HAP-1 (cell line): ENCODE data around the gene FAM240A.
"Not testable (repeated sequence)": the region's sequence is repeated elsewhere in the genome, so short reads cannot be mapped to it uniquely, and the experiment has no call there.

ENCODE experiments used
- DNase-seq, 2 experiments: peaks; one replicate each; pipeline ENCODE4 v3.0.0-alpha.2; 2016 to 2020; ENCODE audit warnings: low spot score in 2 of 2
- H3K27me3 ChIP-seq: fragments of 250-450 bp; sonication (Bioruptor Pico); 2 replicates; pipeline ENCODE4 v1.5.1; 2020; ENCODE audit warnings: low read depth, mild to moderate bottlenecking, moderate library complexity
- H3K36me3 ChIP-seq: fragments of 250-450 bp; sonication (Bioruptor Pico); replicated peaks from 2 replicates; pipeline ENCODE4 v1.5.1; 2020; ENCODE audit warnings: mild to moderate bottlenecking
- H3K4me1 ChIP-seq: fragments of 250-450 bp; sonication (Bioruptor Pico); 2 replicates; pipeline ENCODE4 v1.5.1; 2020; ENCODE audit warnings: mild to moderate bottlenecking
- H3K4me3 ChIP-seq: fragments of 250-450 bp; sonication (Bioruptor Pico); 2 replicates; pipeline ENCODE4 v1.5.1; 2020; ENCODE audit warnings: mild to moderate bottlenecking, moderate library complexity
- H3K9me3 ChIP-seq: fragments of 250-450 bp; sonication (Bioruptor Pico); 2 replicates; pipeline ENCODE4 v1.5.1; 2020; ENCODE audit warnings: mild to moderate bottlenecking, moderate library complexity
- in situ Hi-C: fragments of 300-500 bp; cut with MboI; formaldehyde crosslinking; loops from 3 replicates; pipeline ENCODE4 v1.14.3; 2020; ENCODE audit warnings: low sequenced_read_pairs, inconsistent platforms, mixed read lengths

Gene FAM240A

DNA sequence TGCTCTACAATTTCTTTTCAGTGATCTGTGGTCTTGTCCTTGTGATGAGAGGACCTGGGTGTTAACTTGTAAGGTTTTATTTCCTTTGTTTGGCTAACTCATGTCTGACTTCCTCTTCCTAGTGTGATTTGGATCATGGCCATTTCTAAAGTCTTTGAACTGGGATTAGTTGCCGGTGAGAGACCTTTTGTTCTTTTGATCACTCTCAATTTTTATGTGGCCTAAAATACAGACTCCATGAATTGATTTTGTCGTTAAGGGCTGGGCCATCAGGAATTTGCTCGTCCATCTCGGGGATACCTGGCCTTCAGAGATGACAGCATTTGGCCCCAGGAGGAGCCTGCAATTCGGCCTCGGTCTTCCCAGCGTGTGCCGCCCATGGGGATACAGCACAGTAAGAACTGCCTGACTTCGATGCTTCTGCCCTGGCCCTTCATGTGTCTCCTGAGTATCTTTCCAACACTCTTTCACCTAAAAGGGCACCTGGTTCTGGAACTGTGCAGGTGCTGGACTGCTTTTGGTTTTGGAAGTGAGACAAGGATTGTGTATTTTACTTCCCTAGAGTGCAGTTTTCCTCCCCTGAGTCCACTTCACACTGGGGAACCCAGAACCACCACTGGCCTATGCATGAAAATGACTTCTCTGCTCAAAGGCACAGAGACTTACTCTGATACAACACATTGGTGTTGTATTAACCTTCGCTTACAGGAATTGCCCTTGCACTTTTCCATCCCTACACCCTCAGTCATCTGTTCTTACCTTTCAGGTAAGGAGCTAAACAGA, 33.2 kb upstream of the FAM240A start:
- Histone ChIP-seq H3K27me3 (no peaks in the 10 kb centered on the region), H3K4me3 (no peak overlapping the region), H3K4me1 (peaks cover 26% of the 10 kb centered on the region), H3K36me3 (no peaks in the 10 kb centered on the region), H3K9me3 (no peaks in the 10 kb centered on the region)
- DNase-seq = peak; percentile 29 to 75
- in situ Hi-C loops = no loop called here

DNA sequence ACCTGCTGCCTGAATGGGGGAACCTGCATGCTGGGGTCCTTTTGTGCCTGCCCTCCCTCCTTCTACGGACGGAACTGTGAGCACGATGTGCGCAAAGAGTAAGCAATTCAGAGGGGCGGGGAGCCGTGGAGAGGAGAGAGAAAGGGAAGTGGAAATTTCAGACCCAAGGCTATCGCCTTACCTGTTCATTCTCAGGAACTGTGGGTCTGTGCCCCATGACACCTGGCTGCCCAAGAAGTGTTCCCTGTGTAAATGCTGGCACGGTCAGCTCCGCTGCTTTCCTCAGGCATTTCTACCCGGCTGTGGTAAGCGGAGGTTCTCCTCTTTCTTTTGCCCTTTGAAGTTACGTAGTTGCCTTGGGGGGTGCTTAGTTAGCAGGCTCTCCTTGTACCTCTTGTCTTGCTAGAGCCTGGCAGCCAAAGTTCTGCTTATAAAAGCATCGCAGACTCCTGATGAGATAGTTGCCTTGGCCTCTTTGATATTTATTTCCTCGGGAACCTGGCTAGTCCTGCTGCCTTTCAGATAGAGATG, 32.5 kb upstream of the FAM240A start:
- no peak for DNase-seq
- Histone ChIP-seq H3K4me3 (no peak overlapping the region), H3K36me3 (no peaks in the 10 kb centered on the region), H3K4me1 (peaks cover 22% of the 10 kb centered on the region), H3K9me3 (no peaks in the 10 kb centered on the region), H3K27me3 (no peaks in the 10 kb centered on the region)
- in situ Hi-C loops = no loop called here

DNA sequence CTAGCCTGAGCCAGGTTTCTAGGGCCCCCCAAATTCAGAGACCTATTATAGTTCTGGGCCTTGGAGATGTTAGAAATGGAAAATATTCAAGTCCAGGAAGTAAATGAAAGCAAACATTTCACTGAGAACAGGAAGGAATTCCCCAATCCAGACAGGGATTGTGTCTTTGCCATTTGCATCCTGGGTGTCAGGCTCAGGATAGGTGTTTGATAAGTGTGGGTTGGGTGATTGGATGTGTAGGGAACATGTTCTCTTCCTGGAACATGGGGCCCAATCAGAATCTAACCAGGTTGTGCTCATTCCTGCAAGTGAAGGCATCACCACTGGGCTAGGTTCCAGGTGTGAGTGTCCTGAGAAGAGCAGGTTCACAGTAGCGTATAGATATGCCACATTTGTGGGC, 31.6 kb upstream of the FAM240A start:
- Histone ChIP-seq H3K9me3 (no peaks in the 10 kb centered on the region), H3K36me3 (no peaks in the 10 kb centered on the region), H3K27me3 (no peaks in the 10 kb centered on the region), H3K4me1 (peaks cover 14% of the 10 kb centered on the region), H3K4me3 (no peak overlapping the region)
- DNase-seq = no peak
- in situ Hi-C loops = no loop called here

DNA sequence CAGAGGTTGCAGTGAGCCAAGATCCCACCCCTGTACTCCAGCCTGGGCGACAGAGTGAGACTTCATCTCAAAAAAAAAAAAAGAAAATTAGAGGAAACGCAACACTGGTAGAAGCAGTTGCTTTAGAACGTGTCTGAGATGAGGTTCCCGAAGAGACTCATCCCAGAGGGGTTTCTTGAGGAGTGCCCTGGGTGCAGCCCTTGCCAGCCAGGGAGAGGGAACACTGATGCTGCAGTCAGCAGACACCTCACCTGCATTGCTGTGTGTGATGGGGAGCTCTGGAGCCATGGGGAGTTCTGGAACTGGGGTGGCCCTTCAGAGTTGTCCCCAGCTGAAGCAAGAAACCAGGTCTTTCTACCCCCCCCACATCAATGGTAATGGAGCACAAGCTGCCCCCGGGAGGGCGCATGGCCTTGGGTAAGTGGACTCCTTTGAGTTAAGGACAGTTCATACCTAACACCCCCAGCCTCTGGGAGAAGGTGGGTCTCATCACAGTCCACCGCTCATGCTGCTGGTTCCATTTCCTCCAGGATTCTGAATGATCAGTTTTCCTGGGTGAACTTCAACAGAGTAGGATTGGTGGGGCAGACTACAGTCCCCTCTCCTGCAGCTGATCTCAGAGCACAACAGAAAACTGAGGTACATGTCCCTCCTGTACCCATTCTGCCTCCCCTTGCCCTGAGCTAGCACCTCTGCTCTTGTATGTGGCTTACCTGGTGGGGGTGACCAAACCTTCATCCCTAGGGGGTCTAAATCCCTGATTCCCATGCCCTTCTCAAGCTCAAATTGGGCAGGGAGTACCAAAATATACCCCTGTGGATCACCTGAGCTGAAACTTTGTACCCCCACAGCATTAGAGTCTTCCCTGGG, 27.5 kb upstream of the FAM240A start:
- Histone ChIP-seq H3K4me3 (no peak overlapping the region), H3K36me3 (no peaks in the 10 kb centered on the region), H3K9me3 (peaks cover 6% of the 10 kb centered on the region; the same call in 1 of the 2 replicates), H3K27me3 (no peaks in the 10 kb centered on the region), H3K4me1 (no peaks in the 10 kb centered on the region)
- in situ Hi-C loops = no loop called here
- no peak for DNase-seq

DNA sequence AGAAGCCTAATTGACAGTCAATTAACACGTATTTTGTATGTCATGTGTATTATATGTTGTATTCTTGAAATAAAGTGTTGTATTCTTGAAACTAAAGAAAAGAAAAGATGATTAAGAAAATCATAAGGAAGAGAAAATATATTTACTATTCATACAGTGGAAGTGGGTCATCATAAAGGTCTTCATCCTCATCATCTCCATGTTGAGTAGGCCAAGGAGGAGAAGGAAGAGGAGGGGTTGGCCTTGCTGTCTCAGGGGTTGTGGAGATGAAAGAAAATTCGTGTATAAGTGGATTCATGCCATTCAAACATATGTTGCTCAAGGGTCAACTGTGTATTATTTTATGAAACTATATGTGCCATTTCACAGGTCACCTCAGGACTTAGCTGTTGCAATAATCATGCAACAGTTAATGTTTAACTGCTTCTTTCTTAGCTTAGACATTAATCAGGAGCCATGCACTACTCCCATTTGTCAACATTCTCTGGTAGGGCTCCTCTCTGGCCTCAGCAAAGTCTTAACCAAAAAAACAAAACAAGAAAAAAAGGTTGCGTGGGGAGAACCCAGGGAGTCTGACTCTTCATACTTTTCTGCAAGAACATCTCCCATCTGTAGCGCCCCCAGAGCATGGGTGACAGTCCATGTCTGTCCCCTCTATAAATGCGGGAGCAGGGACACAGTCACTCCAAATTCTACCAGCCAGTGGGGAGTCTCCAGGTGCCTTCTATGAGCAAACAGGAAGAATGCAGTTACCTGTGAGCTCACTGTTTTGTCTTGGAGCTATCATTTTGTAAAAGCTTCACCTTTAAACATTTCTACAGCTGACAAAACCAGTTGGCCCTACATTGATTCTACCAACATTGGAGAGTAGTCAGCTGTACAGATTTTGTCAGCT, 26.3 kb upstream of the FAM240A start:
- Histone ChIP-seq H3K36me3 (no peaks in the 10 kb centered on the region), H3K27me3 (no peaks in the 10 kb centered on the region), H3K9me3 (peaks cover 6% of the 10 kb centered on the region; the same call in 1 of the 2 replicates), H3K4me3 (no peak overlapping the region), H3K4me1 (peaks cover 3% of the 10 kb centered on the region; the same call in 1 of the 2 replicates)
- in situ Hi-C loops = no loop called here
- no peak for DNase-seq

DNA sequence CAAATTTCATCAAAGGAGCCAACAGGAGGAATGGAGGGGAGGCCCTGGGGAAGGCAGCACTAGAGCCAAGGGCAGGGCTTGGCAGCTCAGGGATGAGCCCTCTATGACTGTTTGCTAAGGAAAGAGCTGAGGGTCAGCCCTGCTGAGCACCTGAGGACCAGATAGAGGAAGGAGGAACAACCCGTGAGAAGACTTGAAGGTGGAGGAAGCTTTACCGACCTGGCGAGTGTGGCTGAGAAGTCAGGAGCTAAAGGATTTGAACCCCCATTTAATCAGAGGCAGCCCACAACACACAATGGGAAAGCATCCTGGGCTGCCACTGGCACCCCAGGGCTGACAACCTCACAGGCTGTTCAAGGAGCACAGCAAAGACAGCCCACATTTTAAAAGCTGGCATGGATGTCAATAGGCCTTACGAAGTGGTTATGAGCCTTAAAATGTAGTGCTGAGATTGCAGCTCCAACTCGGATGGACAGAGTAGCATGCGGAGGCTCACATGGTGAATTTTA, 25.5 kb upstream of the FAM240A start:
- H3K9me3 ChIP-seq = peaks cover 9% of the 10 kb centered on the region; the same call in 1 of the 2 replicates
- no peaks in the 10 kb centered on the region for H3K27me3 ChIP-seq
- no peaks in the 10 kb centered on the region for H3K36me3 ChIP-seq
- in situ Hi-C loops = no loop called here
- H3K4me3 ChIP-seq = no peak overlapping the region
- DNase-seq = no peak
- H3K4me1 ChIP-seq = peaks cover 3% of the 10 kb centered on the region; the same call in 1 of the 2 replicates

DNA sequence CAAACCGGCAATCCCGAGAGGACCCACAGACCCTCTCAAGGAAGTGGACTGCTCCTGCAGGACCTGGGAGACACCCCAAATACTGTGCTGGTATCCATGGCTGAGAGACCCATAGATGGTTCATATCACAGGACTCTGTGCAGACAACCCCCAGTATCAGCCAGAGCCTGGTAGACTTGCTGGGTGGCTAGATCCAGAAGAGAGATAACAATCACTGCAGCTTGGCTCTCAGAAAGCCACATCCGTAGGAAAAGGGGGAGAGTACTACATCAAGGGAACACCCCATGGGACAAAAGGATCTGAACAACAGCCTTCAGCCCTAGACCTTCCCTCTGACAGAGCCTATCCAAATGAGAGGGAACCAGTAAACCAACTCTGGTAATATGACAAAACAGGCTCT, 25.1 kb upstream of the FAM240A start:
- H3K4me1 ChIP-seq, H3K4me3 ChIP-seq, H3K27me3 ChIP-seq, H3K36me3 ChIP-seq, DNase-seq, in situ Hi-C loops: not testable (repeated sequence)
- H3K9me3 ChIP-seq = peaks cover 11% of the 10 kb centered on the region; the same call in 1 of the 2 replicates

DNA sequence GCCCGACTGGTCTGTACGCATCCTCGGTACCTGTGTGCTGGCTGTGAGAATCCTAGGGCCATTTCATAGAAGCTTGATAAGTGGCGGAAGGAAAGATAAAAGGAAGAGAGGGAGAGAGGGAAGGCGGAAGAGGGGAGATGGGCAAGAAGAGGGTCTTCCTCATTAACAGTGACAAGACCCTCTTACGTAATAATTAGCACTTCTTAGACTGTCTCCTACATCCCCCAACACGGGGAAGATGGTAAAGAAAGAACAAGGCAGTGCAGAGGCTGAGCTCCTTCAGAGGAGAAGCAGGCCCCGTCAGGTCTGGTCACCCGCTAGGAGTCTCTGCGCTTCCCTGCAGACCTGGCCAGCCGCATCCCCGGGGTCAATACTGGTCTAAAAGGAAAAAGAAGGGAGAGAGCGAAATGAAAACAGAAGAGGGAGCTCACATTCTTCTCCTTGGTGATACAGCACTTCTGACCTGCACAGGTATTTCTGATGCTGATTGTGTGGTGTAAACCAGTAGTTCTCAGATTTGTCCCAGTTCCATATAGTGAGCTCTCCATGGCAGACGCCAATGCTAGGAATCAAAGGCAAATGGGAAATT, 19.0 kb upstream of the FAM240A start:
- Histone ChIP-seq H3K27me3 (no peaks in the 10 kb centered on the region), H3K4me3 (no peak overlapping the region), H3K9me3 (0 out of 2 replicates have a peak, but pooled peaks cover 7% of the 10 kb centered on the region), H3K4me1 (peaks cover 21% of the 10 kb centered on the region), H3K36me3 (no peaks in the 10 kb centered on the region)
- no peak for DNase-seq
- in situ Hi-C loops = no loop called here

DNA sequence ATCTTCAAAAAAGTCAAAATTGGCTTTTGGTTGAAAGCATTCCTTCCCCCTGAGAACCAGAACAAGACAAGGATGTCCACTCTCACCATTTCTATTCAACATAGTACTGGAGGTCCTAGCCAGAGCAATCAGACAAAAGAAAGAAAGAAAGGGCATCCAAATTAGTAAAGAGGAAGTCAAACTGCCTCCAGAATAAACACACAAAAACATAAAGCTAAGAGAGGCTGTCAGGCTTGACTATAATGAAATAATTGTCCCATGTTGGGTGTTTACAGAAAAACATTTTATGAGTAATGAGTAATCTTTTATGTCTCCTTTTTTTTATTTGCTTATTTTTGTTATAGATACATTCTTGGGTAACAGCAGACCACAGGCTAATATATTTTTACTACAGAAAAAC, 18.3 kb upstream of the FAM240A start:
- no peak for DNase-seq
- in situ Hi-C loops = no loop called here
- Histone ChIP-seq H3K4me1 (peaks cover 26% of the 10 kb centered on the region), H3K4me3 (no peak overlapping the region), H3K36me3 (no peaks in the 10 kb centered on the region), H3K27me3 (no peaks in the 10 kb centered on the region), H3K9me3 (0 out of 2 replicates have a peak, but pooled peaks cover 7% of the 10 kb centered on the region)

DNA sequence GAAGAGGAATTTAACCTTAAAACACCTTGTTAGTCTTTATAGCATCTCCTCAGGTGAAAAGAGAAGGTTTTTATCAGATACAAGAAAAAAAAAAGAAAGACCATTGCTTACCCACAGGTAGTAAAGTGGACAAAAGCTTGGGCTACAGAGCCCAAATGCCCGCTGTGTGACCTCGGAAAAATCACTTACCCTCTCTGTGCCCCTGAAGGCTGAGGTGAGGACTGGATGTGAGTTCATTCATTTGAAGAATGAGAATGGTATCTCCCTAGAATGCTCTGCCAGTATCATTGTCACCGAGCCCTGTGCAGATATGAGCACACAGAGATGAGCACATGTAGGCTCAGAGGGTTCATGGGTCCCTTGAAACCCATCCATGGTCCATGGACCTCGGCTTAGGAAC, 17.6 kb upstream of the FAM240A start:
- in situ Hi-C loops = no loop called here
- DNase-seq = no peak
- Histone ChIP-seq H3K27me3 (no peaks in the 10 kb centered on the region), H3K4me3 (no peak overlapping the region), H3K36me3 (no peaks in the 10 kb centered on the region), H3K4me1 (peaks cover 34% of the 10 kb centered on the region), H3K9me3 (0 out of 2 replicates have a peak, but pooled peaks cover 7% of the 10 kb centered on the region)

DNA sequence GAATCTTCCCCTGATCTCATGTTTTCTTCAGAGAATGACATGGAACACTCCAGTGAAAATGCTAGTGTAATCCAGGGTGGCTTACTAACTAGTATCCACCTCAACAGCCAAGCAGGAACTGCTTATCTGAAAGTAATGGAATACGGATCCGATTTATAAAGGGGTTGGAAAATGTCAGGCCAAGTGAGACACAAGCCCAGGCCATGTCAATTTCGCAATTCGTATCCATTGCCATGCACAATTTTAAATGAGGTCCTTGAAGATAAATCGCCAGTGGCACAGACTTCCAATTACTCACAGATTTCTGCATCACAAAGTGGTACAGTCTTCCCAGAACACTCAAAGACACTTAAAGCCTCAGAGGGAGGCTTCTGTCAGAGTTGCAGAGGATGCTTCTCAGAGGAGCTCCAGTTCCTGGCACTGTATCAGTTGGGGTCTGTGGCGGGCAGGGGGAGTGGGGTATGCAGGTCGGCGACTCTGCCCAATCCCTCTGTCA, 16.5 kb upstream of the FAM240A start:
- in situ Hi-C loops = no loop called here
- no peak for DNase-seq
- Histone ChIP-seq H3K4me1 (peaks cover 36% of the 10 kb centered on the region), H3K27me3 (no peaks in the 10 kb centered on the region), H3K9me3 (0 out of 2 replicates have a peak, but pooled peaks cover 7% of the 10 kb centered on the region), H3K36me3 (no peaks in the 10 kb centered on the region), H3K4me3 (no peak overlapping the region)

DNA sequence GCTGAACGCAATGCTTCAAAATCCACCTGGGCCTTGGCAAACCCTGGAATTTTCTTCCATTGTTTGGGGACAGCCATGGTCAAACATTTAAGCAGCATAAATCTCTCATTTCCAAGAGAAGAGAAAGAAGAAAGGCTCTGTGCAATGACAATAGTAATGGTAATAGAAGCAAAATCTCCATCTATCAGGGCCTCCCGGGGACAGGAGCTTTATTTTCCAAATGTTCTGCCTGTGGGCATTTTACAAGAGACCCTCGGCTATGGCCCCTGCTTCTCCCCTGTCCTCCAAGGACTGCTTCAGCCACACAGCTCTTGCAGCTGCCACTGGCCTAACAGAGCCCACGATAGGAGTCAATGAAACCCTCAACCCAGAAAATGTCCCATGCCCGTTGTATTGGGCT, 12.7 kb upstream of the FAM240A start:
- no peaks in the 10 kb centered on the region for H3K9me3 ChIP-seq
- H3K4me3 ChIP-seq = no peak overlapping the region
- H3K36me3 ChIP-seq = no peaks in the 10 kb centered on the region
- H3K27me3 ChIP-seq = no peaks in the 10 kb centered on the region
- peak; percentile 66 to 78 for DNase-seq
- in situ Hi-C loops = no loop called here
- H3K4me1 ChIP-seq = peaks cover 55% of the 10 kb centered on the region
